HPDE6-E6E7 (cell line): ENCODE measurements around the gene ZNF440.
A peak's percentile ranks its signal among the peaks of the same experiment; 100 is the strongest.
"Not testable (repeated sequence)": the region's sequence is repeated elsewhere in the genome, so short reads cannot be mapped to it uniquely, and the experiment has no call there.

Source experiments
- DNase-seq: peaks from one replicate; pipeline ENCODE4 v3.0.0; 2011; ENCODE audit warnings: missing footprints; ENCODE audit errors: extremely low spot score

Gene ZNF440

GRCh38 chr19:11814029-11814699 lies at the start of gene ZNF440:
Gene ZNF440, plus strand, starts transcription at chr19:11814273. Its CDS starts 175 bp downstream, at chr19:11814448.
- DNase-seq = peak; percentile 96

GRCh38 chr19:11766597-11767591 lies 47.2 kb upstream of the ZNF440 start, which contains the start of gene ZNF441:
Gene ZNF441, plus strand, starts transcription at chr19:11767000. Its CDS starts 194 bp downstream, at chr19:11767194.
- peak; percentile 85 for DNase-seq

- peak; percentile 12 for DNase-seq
Observed at GRCh38 chr19:11767633-11768133, 46.4 kb upstream of the ZNF440 start.

DNA sequence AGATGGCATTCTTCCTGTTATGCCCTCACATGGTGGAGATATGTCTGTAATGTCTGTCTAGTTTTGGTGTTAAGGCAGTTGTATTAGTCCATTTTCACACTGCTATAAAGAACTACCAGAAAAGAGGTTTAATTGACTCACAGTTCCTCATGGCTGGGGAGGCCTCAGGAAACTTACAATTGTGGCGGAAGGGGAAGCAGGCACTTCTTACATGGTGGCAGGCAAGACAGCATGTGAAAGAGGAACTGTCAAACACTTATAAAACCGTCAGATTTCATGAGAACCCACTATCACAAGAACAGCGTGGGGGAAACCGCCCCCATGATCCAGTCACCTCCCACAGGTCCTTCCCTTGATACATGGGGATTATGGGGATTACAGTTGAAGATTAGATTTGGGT lies 44.1 kb upstream of the ZNF440 start:
- DNase-seq = no peak

- DNase-seq = not testable (repeated sequence)
Observed at GRCh38 chr19:11771520-11771919, 42.6 kb upstream of the ZNF440 start.

DNA sequence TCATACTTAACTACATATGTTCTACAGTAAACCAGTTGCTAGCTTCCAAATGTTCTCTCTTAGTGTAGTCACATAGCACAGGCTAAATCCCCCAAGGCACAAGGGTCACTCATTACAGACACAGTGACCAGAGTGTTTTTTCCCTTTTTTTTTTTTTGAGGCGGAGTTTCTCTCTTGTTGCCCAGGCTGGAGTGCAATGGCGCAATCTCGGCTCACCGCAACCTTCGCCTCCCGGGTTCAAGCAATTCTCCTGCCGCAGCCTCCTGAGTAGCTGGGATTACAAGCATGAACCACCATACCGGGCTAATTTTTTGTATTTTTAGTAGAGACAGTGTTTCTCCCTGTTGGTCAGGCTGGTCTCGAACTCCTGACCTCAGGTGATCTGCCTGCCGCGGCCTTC lies 37.4 kb upstream of the ZNF440 start:
- DNase-seq = not testable (repeated sequence)

DNA sequence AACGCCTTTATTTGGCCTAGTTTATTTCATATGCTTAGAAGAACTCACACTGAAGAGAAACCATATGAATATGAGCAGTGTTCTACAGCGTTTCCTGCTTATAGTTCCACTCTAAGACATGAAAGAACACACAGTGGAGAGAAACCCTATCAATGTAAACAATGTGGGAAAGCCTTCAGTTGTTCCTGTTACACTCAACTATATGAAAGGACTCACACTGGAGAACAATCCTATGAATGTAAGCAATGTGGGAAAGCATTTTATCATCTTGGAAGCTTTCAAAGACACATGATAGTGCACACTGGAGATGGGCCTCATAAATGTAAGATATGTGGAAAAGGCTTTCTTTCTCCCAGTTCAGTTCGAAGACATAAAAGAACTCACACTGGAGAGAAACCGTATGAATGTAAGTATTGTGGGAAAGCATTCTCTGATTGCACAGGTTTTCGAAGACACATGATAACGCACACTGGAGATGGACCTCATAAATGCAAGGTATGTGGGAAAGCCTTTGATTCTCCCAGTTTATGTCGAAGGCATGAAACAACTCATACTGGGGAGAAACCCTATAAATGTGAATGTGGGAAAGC lies 33.5 kb upstream of the ZNF440 start:
- DNase-seq = no peak

DNA sequence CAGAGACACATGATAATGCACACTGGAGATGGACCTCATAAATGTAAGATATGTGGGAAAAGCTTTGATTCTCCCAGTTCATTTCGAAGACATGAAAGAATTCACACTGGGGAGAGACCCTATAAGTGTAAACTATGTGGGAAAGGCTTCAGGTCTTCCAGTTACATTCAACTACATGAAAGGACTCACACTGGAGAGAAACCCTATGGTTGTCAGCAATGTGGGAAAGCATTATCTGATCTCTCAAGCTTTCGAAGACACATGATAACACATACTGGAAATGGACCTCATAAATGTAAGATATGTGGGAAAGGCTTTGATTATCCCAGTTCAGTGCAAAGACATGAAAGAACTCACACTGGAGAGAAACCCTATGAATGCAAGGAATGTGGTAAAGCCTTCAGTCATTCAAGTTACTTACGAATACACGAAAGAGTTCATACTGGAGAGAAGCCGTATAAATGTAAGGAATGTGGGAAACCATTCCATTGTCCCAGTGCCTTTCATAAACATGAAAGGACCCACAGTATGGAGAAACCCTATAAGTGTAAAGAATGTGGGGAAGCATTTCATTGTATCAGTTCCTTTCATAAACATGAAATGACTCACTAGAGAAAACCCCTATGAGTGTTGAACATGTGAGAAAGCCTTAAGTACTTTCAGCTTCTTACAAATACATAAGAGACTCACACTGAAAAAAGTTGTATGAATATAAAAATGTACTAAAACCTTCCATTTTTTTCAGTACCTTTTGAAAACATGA lies 32.6 kb upstream of the ZNF440 start:
- no peak for DNase-seq

- DNase-seq = no peak
Observed at GRCh38 chr19:11783767-11784166, 30.3 kb upstream of the ZNF440 start.

GRCh38 chr19:11784356-11784755 lies 29.7 kb upstream of the ZNF440 start:
- DNase-seq = no peak

DNA sequence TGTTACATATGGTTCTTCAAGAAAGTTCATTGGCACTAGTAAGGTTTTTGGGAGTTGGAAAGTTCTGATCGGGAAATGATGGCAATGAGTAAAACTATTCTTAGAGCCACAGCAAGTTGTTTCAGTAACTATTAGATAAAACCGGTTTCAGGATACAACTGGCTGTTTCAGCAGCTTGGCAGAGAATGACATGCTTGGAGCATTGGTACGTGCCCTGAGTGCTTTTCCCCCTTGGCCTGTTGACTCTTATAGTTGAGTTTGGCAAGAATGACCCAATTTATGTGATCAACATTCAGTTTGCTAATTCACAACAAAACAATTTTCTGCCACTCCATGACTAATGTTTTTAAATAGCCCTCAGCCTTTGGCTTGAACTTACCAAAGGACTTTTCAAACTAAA lies 26.5 kb upstream of the ZNF440 start:
- DNase-seq = no peak

DNA sequence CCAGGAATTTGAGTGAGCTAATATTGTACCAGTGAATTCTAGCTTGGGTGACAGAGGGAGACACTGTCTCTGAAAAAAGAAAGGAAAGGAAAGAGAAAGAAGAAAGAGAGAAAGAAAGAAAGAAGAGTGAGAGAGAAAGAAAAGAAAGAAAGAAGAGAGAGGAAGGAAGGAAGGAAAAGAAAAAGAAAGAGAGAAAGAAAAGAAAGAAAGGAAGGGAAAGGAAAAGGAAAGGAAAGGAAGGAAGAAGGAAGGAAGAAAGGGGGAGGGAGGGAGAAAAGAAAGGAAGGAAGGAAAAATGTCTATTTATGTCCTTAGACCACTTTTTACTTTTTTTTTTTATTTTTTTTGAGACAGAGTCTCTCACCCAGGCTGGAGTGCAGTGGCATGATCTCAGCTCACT lies 21.1 kb upstream of the ZNF440 start:
- DNase-seq = no peak

DNA sequence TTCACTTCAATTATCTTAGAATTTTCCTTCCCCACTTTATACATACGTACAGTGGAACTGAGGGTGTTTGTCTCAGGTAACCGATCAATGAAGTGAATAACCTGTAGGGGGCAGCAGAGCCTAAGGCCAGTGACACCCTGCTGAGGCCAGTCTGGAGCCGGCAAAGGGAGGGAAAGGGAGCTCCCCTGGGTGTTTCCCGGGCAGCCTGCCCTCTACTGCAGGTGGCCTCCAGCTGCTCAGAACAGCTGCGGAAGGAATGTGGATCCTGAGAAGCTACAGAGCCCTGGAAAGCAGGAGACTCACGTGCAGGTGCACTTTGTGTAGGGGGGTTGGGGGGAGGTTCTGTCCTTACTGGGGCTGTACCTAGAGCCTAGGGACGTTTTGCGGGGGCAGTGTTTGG lies 16.6 kb upstream of the ZNF440 start:
- DNase-seq = peak; percentile 87

- peak; percentile 99 for DNase-seq
Observed at GRCh38 chr19:11798391-11799330, 15.4 kb upstream of the ZNF440 start, which contains the start of gene ZNF491. Gene ZNF491, plus strand, starts transcription at chr19:11798523. Its CDS starts 7,431 bp downstream, at chr19:11805954.

DNA sequence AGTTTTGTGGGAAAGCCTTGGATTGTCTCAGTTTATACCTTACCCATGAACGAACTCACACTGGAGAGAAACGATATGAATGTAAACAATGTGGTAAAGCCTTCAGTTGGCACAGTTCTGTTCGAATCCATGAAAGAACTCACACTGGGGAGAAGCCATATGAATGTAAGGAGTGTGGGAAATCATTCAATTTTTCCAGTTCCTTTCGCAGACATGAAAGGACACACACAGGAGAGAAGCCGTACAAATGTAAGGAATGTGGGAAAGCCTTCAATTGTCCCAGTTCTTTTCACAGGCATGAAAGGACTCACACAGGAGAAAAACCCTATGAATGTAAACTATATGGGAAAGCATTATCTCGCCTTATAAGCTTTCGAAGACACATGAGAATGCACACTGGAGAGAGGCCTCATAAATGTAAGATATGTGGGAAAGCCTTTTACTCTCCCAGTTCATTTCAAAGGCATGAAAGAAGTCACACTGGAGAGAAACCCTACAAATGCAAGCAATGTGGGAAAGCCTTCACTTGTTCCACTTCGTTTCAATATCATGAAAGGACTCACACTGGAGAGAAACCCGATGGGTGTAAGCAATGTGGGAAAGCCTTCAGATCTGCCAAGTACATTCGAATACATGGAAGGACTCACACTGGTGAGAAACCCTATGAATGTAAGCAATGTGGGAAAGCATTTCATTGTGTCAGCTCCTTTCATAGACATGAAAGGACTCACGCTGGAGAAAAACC lies 7.5 kb upstream of the ZNF440 start:
- no peak for DNase-seq

DNA sequence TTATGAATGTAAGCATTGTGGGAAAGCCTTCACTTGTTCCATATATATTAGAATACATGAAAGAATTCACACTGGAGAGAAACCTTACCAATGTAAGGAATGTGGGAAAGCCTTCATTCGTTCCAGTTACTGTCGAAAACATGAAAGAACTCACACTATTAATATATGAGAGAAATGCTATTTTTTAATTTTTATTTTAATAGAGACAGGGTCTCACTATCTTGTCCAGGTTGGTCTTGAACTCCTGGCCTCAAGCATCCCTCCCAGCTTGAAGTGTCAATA lies 7.0 kb upstream of the ZNF440 start:
- DNase-seq = no peak

- no peak for DNase-seq
Observed at GRCh38 chr19:11813703-11814028, 407 bp upstream of the ZNF440 start.

GRCh38 chr19:11814700-11815035 lies 595 bp downstream of the ZNF440 start:
- peak; percentile 15 for DNase-seq

- no peak for DNase-seq
Observed at GRCh38 chr19:11821474-11822109, 7.5 kb downstream of the ZNF440 start.
